ENCODE data around the gene COQ5.

Gene COQ5

GRCh38 chr12:120483621-120484020 is 45.3 kb downstream of the COQ5 start:
- no peak for DNase-seq (ENCODE audit: low spot score)

GRCh38 chr12:120481022-120481767 is 47.8 kb downstream of the COQ5 start:
- no peak for DNase-seq (ENCODE audit: low spot score)

GRCh38 chr12:120480211-120480610 is 48.7 kb downstream of the COQ5 start:
- no peak for DNase-seq (ENCODE audit: low spot score)

GRCh38 chr12:120479458-120479857 is 49.5 kb downstream of the COQ5 start:
- no peak for DNase-seq (ENCODE audit: low spot score)

GRCh38 chr12:120475643-120476042 is 53.3 kb downstream of the COQ5 start:
- no peak for DNase-seq (ENCODE audit: low spot score)

- no peak for DNase-seq (ENCODE audit: low spot score)
Observed at GRCh38 chr12:120474616-120474960, 54.4 kb downstream of the COQ5 start.

GRCh38 chr12:120473807-120474615 is 54.9 kb downstream of the COQ5 start:
- DNase-seq (ENCODE audit: low spot score), result no peak

GRCh38 chr12:120472521-120472920 is 56.4 kb downstream of the COQ5 start:
- no peak for DNase-seq (ENCODE audit: low spot score)

GRCh38 chr12:120470150-120470784 is 58.7 kb downstream of the COQ5 start:
- peak; percentile 34 for DNase-seq (ENCODE audit: low spot score)

- DNase-seq (ENCODE audit: low spot score), result peak; percentile 97
Observed at GRCh38 chr12:120469450-120470149, 59.4 kb downstream of the COQ5 start, which contains the start of gene SRSF9. Gene SRSF9, minus strand, starts transcription at chr12:120469748. Its CDS starts 139 bp downstream, at chr12:120469609.

GRCh38 chr12:120468821-120469449 is 60.0 kb downstream of the COQ5 start:
- peak; percentile 56 for DNase-seq (ENCODE audit: low spot score)

GRCh38 chr12:120468325-120468820 is 60.6 kb downstream of the COQ5 start:
- peak; percentile 61 for DNase-seq (ENCODE audit: low spot score)

GRCh38 chr12:120467439-120467838 is 61.5 kb downstream of the COQ5 start:
- DNase-seq (ENCODE audit: low spot score), result no peak

- DNase-seq (ENCODE audit: low spot score), result peak; percentile 78
Observed at GRCh38 chr12:120466560-120467315, 62.2 kb downstream of the COQ5 start.

- no peak for DNase-seq (ENCODE audit: low spot score)
Observed at GRCh38 chr12:120465756-120466155, 63.2 kb downstream of the COQ5 start.

GRCh38 chr12:120463712-120464111 is 65.2 kb downstream of the COQ5 start:
- DNase-seq (ENCODE audit: low spot score), result no peak

- DNase-seq (ENCODE audit: low spot score), result no peak
Observed at GRCh38 chr12:120462099-120462640, 66.8 kb downstream of the COQ5 start.

GRCh38 chr12:120460157-120460556 is 68.8 kb downstream of the COQ5 start:
- no peak for DNase-seq (ENCODE audit: low spot score)

- DNase-seq (ENCODE audit: low spot score), result peak; percentile 61
Observed at GRCh38 chr12:120457133-120457532, 71.8 kb downstream of the COQ5 start.

GRCh38 chr12:120455302-120455701 is 73.7 kb downstream of the COQ5 start:
- no peak for DNase-seq (ENCODE audit: low spot score)
